NCI-H345 treated with DMSO at 0.1 percent for 48 hours (cell line): Measurements from ENCODE around the gene MAP3K3.
"Not testable (repeated sequence)": the region's sequence is repeated elsewhere in the genome, so short reads cannot be mapped to it uniquely, and the experiment has no call there.

Experiments used
- DNase-seq: peaks from one replicate; lab custom pipeline; 2025; ENCODE audit not compliant: unreplicated experiment; lab: John Stamatoyannopoulos, UW

The MAP3K3 gene

DNA sequence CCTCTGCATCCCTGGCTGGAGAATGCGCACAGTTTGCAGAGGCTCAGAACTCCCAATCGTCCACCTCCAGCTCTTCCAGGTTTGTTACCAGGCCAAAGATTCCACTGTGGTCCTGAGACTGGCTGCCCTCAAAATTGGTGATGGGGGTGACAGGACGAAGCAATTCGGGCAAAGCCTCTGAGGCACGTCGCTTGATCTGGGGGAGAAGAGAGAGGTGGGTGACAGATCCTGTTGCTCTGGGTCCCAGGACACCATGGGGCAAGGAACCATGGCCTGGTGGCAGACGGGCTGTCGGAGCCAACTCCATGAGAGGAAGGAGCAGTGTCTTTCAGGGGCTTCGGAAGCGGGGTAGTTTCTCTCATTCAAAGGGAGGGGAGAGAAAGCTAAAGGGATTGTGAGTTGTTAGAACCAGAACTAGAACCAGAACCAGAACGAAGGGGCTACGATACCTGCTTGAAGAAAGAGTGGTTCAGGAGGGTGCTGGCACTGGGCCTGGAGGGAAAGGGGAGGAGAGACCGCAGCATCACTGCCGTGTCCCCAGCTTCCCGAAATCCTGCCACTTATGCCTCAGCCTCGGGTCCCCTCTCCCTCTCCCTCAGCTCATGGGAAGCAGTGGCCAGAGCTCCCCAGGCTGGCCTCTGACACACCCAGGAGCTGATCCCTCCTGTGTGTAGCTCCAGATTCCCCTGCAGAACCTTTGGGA, 81.5 kb downstream of the MAP3K3 start:
- no peak for DNase-seq

DNA sequence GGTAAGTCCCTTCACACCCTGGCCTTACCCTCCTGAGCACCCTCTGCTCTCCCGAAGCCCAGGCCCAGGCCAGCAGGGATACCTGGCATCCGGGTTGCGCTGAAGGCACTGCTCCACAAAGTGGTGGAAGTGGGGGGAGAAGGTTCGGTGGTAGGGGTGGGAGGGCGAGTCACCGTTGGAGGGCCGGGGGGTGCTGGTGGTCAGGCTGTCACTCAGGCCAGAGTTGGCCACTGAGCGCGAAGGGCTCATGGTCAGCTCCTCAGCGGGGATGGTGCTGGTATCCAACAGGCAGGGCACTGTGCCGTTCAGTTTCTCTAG, 82.0 kb downstream of the MAP3K3 start:
- DNase-seq, result no peak

- no peak for DNase-seq
Observed at GRCh38 chr17:63704836-63705235, 82.6 kb downstream of the MAP3K3 start.

DNA sequence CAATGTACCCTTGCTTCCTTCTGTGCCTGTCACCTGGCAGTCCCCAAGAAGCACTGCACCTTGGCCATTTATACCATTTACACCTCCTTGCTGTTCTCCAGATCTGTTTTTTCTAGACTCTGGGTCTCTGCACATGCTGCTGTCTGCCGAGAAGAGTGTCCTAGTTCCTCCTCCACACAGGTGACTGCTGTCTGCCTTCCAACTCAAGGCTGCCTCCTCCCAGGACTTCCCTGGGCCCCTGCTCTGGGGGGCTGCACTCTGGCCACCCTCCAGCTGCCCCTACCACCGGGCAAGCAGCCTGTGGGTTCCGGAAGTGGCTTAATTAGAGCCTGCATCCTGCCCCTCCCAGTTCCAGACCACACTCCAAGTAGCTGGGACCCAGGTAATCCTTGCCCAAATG, 83.4 kb downstream of the MAP3K3 start:
- DNase-seq, result no peak

DNA sequence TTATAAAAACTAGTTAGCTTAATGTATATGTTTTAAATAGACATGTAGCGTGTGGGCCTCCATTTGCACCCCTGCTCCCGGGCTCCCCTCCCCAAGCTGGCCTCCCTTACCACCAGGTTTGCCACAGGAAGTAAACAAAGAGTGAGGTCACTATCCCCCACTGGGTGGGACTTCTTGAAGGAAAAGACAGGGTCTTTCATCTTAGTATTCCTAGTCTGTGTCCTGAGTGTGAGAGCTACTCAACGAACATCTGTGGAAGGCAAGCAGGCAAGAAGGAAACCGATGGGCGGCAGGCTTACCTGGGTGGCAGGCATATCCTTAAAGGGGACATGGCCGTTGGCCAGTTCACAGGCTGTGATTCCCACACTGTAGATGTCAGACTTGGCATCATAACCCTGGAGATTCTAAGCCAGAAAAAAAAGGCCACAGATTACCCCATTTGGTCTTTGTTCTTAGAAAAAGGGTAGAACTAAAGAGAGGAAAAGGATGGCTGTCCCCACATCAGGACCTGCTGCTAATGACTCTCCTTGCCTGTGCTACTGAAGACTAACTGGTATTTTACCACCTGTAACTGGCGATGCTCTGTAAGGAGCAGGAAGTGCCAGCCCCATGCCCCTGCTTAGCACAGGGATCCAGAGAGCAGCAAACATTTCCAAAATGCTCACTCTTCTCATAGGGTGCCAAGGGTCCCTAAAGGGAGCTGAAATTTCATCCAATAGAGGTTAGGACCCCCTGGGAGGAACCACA, 84.3 kb downstream of the MAP3K3 start:
- DNase-seq, result no peak

GRCh38 chr17:63707151-63707550, 84.9 kb downstream of the MAP3K3 start:
- no peak for DNase-seq

DNA sequence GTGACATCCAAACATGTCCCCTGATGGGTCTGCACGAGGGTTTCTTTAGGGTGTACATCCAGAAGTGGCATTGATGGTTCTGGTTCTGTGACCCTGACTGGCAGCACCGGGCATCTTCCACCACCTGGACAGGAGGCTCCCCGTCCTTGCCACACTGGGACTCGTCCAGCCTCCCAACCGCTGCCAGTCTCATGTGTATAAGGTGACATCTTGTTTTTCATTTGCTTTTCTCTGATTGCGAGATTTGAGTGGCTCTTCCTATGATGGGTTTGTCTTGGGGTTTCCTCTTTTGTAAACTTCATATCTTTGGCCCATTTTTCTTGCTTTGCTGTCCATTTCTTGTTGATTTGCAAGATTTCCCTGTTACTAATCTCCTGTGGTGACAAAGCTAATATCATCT, 86.9 kb downstream of the MAP3K3 start:
- DNase-seq, result no peak

DNA sequence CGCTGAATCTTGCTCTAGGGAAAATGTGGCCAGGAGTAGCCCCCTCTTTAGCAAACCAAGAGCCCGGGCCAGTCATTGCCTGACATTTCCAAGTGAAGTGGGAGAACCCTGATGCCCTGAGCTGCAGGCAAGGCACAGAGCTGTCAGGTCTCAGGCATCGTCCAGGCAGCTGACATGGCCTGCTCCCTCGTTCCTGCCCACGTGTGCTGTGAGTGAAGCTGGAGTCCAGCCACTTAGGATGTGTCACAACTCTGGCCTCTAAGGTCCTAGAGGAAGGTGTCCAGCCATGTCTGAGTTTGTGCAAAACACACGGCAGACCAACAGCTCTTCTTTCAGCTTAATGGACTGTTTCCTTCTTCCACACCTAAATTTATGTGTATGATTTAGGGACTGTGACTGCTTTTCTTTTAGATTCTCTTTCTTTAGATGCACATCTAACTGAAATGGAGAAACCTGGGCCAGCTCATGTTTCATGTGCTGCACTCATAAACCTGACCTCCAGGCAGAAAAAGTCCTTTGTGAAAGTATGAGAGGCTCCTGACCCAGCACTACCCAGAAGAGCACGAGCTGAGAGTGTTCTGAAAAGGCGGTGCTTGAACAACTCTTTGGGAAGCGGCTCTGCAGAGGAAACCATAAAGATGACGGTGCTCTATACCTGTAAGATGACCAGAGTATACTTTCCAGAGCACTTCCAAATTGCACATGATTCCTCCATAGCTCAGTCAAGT, 92.5 kb downstream of the MAP3K3 start:
- no peak for DNase-seq

GRCh38 chr17:63716426-63716825, 94.2 kb downstream of the MAP3K3 start:
- DNase-seq, result no peak

DNA sequence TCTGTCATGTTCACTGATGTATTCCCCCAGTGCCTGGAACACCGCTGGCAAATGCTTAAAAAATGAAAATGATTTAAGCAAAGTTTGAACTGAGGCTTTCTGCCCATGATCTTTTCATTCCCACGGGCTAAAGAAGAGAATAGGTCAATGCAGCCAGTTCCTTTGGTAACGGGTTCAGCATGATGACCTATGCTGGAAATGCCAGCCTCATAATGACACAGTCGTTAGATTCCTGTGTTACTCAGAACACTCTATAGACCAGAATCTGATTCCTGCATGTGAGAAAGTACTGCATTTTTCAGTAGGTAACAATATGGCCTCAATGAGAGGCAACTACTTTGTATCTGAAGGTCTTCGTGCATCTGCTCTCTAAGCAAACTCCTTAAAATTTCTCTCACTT, 96.8 kb downstream of the MAP3K3 start:
- DNase-seq, result no peak

DNA sequence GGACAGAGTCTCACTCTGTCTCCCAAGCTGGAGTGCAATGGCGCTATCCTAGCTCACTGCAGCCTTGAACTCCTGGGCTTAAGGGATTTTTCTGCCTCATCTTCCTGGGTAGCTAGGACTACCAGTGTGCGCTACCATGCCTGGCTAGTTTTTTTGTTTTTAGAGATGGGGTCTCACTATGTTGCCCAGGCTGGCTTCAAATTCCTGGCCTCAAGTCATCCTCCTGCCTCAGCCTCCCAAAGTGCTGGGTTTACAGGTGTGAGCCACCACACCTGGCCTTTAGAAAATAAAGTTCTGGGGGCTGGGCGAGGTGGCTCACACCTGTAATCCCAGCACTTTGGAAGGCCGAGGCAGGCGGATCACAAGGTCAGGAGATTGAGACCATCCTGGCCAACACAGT, 98.0 kb downstream of the MAP3K3 start:
- not testable (repeated sequence) for DNase-seq

GRCh38 chr17:63722403-63722802, 100.2 kb downstream of the MAP3K3 start:
- DNase-seq, result no peak

DNA sequence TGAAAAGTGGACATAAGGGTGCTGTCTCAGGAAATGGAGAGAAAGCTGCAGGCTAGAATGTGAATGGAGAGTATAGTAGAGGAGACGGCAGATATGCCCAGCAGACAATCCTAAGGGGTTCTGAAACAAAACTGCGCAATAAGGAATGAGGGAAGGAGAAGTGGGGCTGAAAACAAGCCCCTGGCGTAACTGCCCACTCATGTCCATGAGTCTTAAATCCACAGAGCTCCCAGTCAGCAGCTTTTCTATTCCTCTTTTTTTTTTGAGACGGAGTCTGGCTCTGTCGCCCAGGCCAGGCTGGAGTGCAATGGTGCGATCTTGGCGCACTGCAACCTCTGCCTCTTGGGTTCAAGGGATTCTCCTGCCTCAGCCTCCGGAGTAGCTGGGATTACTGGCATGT, 113.5 kb downstream of the MAP3K3 start:
- no peak for DNase-seq

GRCh38 chr17:63740464-63741142, 118.4 kb downstream of the MAP3K3 start:
- DNase-seq, result no peak

DNA sequence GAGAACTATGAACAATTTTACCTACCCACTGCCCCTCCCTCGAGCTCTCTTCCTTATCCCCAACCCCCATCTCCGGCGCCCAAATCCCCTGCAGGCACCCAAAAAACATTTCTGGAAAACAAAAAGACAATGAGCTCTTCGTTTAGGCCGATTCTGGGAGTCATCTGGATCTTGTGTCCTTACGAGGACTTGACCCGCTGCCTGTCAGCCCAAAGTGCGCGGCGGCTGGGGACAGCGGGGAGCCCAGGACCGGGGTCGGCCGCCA, 118.9 kb downstream of the MAP3K3 start:
- no peak for DNase-seq

DNA sequence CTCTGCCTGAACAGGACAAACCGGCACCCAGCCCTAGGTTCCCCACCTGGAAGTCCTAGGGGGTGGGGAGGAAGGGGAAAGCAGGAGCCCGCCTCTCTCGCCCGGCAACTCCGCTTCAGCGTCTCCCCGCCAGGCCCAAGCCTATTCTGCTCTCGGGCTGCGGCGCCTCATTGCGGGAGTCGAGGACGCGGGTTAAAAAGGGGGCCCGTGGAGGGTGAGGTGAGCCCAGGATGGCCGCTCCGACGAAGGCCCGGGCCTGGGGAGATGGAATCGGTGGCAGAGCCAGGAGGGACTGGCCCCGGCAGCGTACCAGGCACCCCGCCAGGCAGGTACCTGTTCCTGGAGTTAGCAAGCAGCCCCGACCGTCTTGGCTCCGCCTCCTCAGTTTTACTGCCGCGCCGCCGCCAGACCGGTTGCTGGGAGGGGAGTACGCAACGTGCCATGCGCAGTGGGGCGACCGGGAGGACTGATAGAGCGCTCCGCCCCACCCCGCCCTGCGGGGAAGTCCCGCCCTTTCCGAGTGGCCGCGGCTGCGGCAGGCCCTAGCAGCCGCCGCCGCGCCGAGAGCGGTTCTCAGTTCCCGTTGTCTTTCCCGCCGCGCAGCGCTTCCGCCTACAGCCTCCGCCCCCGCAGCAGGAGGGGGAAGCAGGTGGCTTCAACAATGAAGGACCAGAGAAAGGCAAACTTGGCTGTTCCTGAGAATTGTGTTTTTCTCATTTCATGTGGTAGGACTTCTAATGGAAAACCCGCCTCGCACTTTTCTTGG, 119.4 kb downstream of the MAP3K3 start, which contains the start of gene STRADA:
TSS of gene STRADA (minus strand) at position 392 of the 766 bp plus-strand sequence. CDS start 13,430 bp downstream, outside the sequence.
- peak; percentile 96 for DNase-seq
